KOPT-K1 (cell line): Measurements from ENCODE around the gene MAP2K5.

ENCODE experiments used
- H3K27ac ChIP-seq: fragments of 200-600 bp; sonication (generic); 2 replicates; pipeline ENCODE4 v1.5.1; 2016; ENCODE audit warnings: antibody characterized with exemption, mild to moderate bottlenecking, low read depth, low read length; ENCODE audit not compliant: poor library complexity, severe bottlenecking
- H3K36me3 ChIP-seq: fragments of 200-600 bp; sonication (generic); 2 replicates; pipeline ENCODE4 v1.5.1; 2017; ENCODE audit warnings: antibody characterized with exemption, mild to moderate bottlenecking, low read length, moderate library complexity; ENCODE audit not compliant: insufficient read depth
- H3K9me3 ChIP-seq: fragments of 200-600 bp; sonication (generic); 2 replicates; pipeline ENCODE4 v1.5.1; 2017; ENCODE audit warnings: antibody characterized with exemption, low read length, mild to moderate bottlenecking; ENCODE audit not compliant: insufficient read depth, poor library complexity, severe bottlenecking

The MAP2K5 gene

GRCh38 chr15:67542420-67543347 is at the start of gene MAP2K5:
MAP2K5 (plus strand) TSS chr15:67542703; CDS start chr15:67543336, 633 bp downstream.
- Histone ChIP-seq H3K9me3 (no peaks in the 10 kb centered on the region), H3K27ac (peak within 1 kb of the TSS; percentile 74), H3K36me3 (peaks cover 23% of the 10 kb centered on the region)

GRCh38 chr15:67495585-67495984 is 46.9 kb upstream of the MAP2K5 start:
- no peaks in the 10 kb centered on the region for H3K36me3 ChIP-seq
- no peak overlapping the region for H3K27ac ChIP-seq
- H3K9me3 ChIP-seq, result no peaks in the 10 kb centered on the region

GRCh38 chr15:67501177-67501835 is 41.2 kb upstream of the MAP2K5 start:
- Histone ChIP-seq H3K36me3 (no peaks in the 10 kb centered on the region), H3K27ac (no peak overlapping the region), H3K9me3 (no peaks in the 10 kb centered on the region)

GRCh38 chr15:67501836-67502461 is 40.6 kb upstream of the MAP2K5 start:
- Histone ChIP-seq H3K9me3 (no peaks in the 10 kb centered on the region), H3K36me3 (no peaks in the 10 kb centered on the region)

GRCh38 chr15:67504056-67504455 is 38.4 kb upstream of the MAP2K5 start:
- H3K9me3 ChIP-seq, result no peaks in the 10 kb centered on the region
- H3K36me3 ChIP-seq, result no peaks in the 10 kb centered on the region
- H3K27ac ChIP-seq, result no peak overlapping the region

More at GRCh38 chr15:67501836-67502461, 40.6 kb upstream of the MAP2K5 start:
- no peak overlapping the region for H3K27ac ChIP-seq

GRCh38 chr15:67504796-67505195 is 37.7 kb upstream of the MAP2K5 start:
- no peak overlapping the region for H3K27ac ChIP-seq
- H3K36me3 ChIP-seq, result no peaks in the 10 kb centered on the region
- H3K9me3 ChIP-seq, result no peaks in the 10 kb centered on the region

- Histone ChIP-seq H3K27ac (no peak overlapping the region), H3K36me3 (no peaks in the 10 kb centered on the region), H3K9me3 (no peaks in the 10 kb centered on the region)
Measured at GRCh38 chr15:67505675-67506572, 36.6 kb upstream of the MAP2K5 start.

GRCh38 chr15:67506775-67507747 is 35.4 kb upstream of the MAP2K5 start:
- Histone ChIP-seq H3K9me3 (no peaks in the 10 kb centered on the region), H3K27ac (no peak overlapping the region), H3K36me3 (peaks cover under 1% of the 10 kb centered on the region; the same call in 1 of the 2 replicates)

GRCh38 chr15:67508407-67508806 is 34.1 kb upstream of the MAP2K5 start:
- Histone ChIP-seq H3K36me3 (peaks cover 14% of the 10 kb centered on the region), H3K27ac (no peak overlapping the region), H3K9me3 (no peaks in the 10 kb centered on the region)

- no peaks in the 10 kb centered on the region for H3K9me3 ChIP-seq
- H3K36me3 ChIP-seq, result peaks cover 29% of the 10 kb centered on the region
- no peak overlapping the region for H3K27ac ChIP-seq
Measured at GRCh38 chr15:67509918-67510317, 32.6 kb upstream of the MAP2K5 start.

GRCh38 chr15:67510597-67511190 is 31.8 kb upstream of the MAP2K5 start:
- peaks cover 33% of the 10 kb centered on the region for H3K36me3 ChIP-seq
- no peaks in the 10 kb centered on the region for H3K9me3 ChIP-seq
- no peak overlapping the region for H3K27ac ChIP-seq

GRCh38 chr15:67511606-67512005 is 30.9 kb upstream of the MAP2K5 start:
- no peak overlapping the region for H3K27ac ChIP-seq
- H3K36me3 ChIP-seq, result peaks cover 33% of the 10 kb centered on the region
- H3K9me3 ChIP-seq, result no peaks in the 10 kb centered on the region

- H3K9me3 ChIP-seq, result no peaks in the 10 kb centered on the region
- no peak overlapping the region for H3K27ac ChIP-seq
- peaks cover 33% of the 10 kb centered on the region for H3K36me3 ChIP-seq
Measured at GRCh38 chr15:67512140-67512539, 30.4 kb upstream of the MAP2K5 start.
